Measurements from ENCODE around the gene MKKS. TPM values are rescaled to one million over a fixed set of nuclear protein-coding genes. Genes with fewer than 3 reads are reported as not detected.
A peak's percentile ranks its signal among the peaks of the same experiment; 100 is the strongest.

Gene MKKS
- polyA plus RNA-seq, 1 of the 3 experiments (the other 2 are of a cell fraction) = 10.1 TPM

DNA sequence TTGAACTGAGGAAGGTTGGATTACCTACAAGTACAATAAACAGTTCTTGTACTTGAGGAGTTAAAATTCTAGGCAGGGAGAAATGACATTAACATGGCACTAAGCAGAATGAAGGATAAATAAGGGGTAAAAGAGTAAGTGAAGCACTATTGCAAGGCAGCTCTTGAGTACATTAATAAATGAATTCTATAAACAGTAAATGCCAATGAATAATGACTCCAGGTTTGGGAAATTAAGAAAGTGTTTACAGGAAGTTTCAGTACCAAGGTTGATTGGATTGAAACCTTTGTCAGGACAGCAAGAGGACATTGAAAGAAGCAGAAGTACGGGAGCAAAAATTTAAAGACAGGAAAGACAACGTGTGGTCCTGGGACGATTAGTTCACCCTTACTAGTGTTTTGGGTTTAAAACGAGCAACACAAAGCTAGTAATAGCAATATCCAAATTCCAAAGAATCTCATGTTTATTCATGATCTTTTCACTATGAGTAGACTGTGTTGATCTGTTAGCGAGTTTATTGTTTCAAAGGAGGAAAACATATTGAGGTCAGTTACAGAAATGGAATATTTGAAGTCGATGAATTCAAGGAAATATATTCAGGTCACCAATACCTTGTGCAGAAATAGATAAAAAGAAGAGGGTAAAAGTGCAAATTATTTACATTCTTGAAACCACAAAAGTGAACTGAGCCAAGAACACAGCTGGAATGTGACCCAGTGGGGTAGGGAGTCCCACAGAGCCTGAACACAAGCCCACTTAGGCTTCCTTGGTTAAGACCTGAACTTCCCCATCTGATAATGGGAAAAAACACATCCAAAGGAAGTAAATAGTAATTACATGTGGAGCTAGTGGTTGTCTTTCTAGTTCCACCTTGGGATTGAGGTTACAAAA, 80.8 kb downstream of the MKKS start:
- no peak for DNase-seq
- TF ChIP-seq FOSL2 (IDR thresholded peaks at IDR 0.05; ENCODE audit: borderline replicate concordance, low read depth) = no peak
- TF ChIP-seq, protein P1, sequence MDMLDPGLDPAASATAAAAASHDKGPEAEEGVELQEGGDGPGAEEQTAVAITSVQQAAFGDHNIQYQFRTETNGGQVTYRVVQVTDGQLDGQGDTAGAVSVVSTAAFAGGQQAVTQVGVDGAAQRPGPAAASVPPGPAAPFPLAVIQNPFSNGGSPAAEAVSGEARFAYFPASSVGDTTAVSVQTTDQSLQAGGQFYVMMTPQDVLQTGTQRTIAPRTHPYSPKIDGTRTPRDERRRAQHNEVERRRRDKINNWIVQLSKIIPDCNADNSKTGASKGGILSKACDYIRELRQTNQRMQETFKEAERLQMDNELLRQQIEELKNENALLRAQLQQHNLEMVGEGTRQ (IDR thresholded peaks at IDR 0.05; ENCODE audit: borderline replicate concordance, low read depth, low read length) = no peak
- H3K4me1 ChIP-seq (ENCODE audit: control insufficient read depth in 1 of 2, insufficient read depth in 2 of 2, low read depth in 1 of 2, low read length in 1 of 2) = peaks cover 3 to 18% of the 10 kb centered on the region in 2 experiments; a peak in 3 of 4 replicates
- H3F3A ChIP-seq (replicated peaks; ENCODE audit: insufficient read depth) = peaks cover 4% of the 10 kb centered on the region
- no peak overlapping the region for H3K4me3 ChIP-seq (ENCODE audit: low read depth in 2 of 2, low read length in 1 of 2)
- no peaks in the 10 kb centered on the region for H3K79me2 ChIP-seq (ENCODE audit: insufficient read depth)
- WGBS (ENCODE audit: low lambda C conversion rate) = 68% methylated on average over 6 of the region's 6 CpGs
- CTCF ChIA-PET = interaction anchor here (0.6 to 1.5 kb wide), 4 partner anchors 39 to 102 kb away, joined by 3 read pairs; no protein-coding TSS in a partner anchor
- H3K27ac ChIP-seq (ENCODE audit: low read depth in 2 of 2, low read length in 1 of 2) = 0 out of 4 replicates have a peak overlapping the region, but pooled peaks of 1 of the 2 experiments have one; percentile 9
- H3K9me3 ChIP-seq = no peaks in the 10 kb centered on the region
- H3K27me3 ChIP-seq (ENCODE audit: insufficient read depth) = no peaks in the 10 kb centered on the region
- no peak overlapping the region for H3K9ac ChIP-seq
- POLR2A ChIA-PET = no interaction called here
- no peak overlapping the region for H2AFZ ChIP-seq (ENCODE audit: low read depth)
- no peaks in the 10 kb centered on the region for H3K9me2 ChIP-seq
- H3K4me2 ChIP-seq = no peak overlapping the region
- H4K20me1 ChIP-seq (ENCODE audit: insufficient read depth) = no peaks in the 10 kb centered on the region
- H3K36me3 ChIP-seq (replicated peaks in 1 of 2; ENCODE audit: control insufficient read depth in 1 of 2, insufficient read depth in 2 of 2, low read length in 1 of 2) = no peaks in the 10 kb centered on the region

Other genes starting within 250 kb of the MKKS start
- gene SNAP25, start 215.4 kb downstream of the MKKS start, polyA plus RNA-seq (2012; rRNA removed) = 42.4 and 46.0 TPM in 2 replicates
- gene SLX4IP, start 1.1 kb upstream of the MKKS start, polyA plus RNA-seq (2012; rRNA removed) = 1.3 and 1.6 TPM in 2 replicates
- 6.0 and 7.7 TPM in 2 replicates for gene JAG1, start 239.8 kb upstream of the MKKS start, polyA plus RNA-seq (2012; rRNA removed)